T-cell (primary cell): ENCODE measurements around the gene FBXO44. TPM values are rescaled to one million over a fixed set of nuclear protein-coding genes. Genes with fewer than 3 reads are reported as not detected.

ENCODE experiments used
- ATAC-seq, 4 experiments: fragments of 200-7000 bp in 3 of 4; fragments of 150-1000 bp in 1 of 4; cut with Tn5 transposase; replicated peaks in 1 of 4; 1 replicate in 3 of 4; 2 replicates in 1 of 4; pipeline ENCODE4 v1.10.0; 2021; ENCODE audit warnings: moderate library complexity in 3 of 4, mild to moderate bottlenecking in 2 of 4, moderate number of reproducible peaks in 1 of 4
- CTCF ChIA-PET, 2 donors: fragments of 300-600 bp; sonication (Branson Sonifier 250); formaldehyde crosslinking; loops; one replicate each; lab custom pipeline; 2022; ENCODE audit warnings: antibody characterized with exemption in 2 of 2; lab: Charles Lee
- POLR2A ChIA-PET, 2 donors: fragments of 300-600 bp; sonication (Branson Sonifier 250); formaldehyde crosslinking; loops; one replicate each; lab custom pipeline; 2022; ENCODE audit warnings: antibody characterized with exemption in 2 of 2; lab: Charles Lee
- DNase-seq, 35 experiments: peaks; one replicate each; pipeline versions ENCODE4 v3.0.0 to v3.0.0-alpha.2; 2013 to 2023
- H3K27ac ChIP-seq: one replicate; pipeline ENCODE4 v1.5.1; 2013; ENCODE audit warnings: low read length
- H3K27me3 ChIP-seq, 2 experiments: replicated peaks in 1 of 2; 1 replicate in 1 of 2; 2 replicates in 1 of 2; pipeline versions ENCODE4 v1.6.1 to v1.7.0; 2013; ENCODE audit warnings: low read length in 1 of 2, mixed read lengths in 1 of 2; ENCODE audit not compliant: control insufficient read depth in 2 of 2, insufficient read depth in 2 of 2; ENCODE audit errors: extremely low read depth in 1 of 2
- H3K36me3 ChIP-seq, 2 donors: 1 replicate in 1 of 2; 2 replicates in 1 of 2; pipeline versions ENCODE4 v1.6.1 to v1.7.0; 2013; ENCODE audit warnings: low read length in 1 of 2; ENCODE audit not compliant: control insufficient read depth in 2 of 2, insufficient read depth in 1 of 2; ENCODE audit errors: extremely low read depth in 1 of 2
- H3K4me1 ChIP-seq, 2 experiments: 1 replicate in 1 of 2; 2 replicates in 1 of 2; pipeline versions ENCODE4 v1.6.1 to v1.7.0; 2013; ENCODE audit warnings: low read length in 2 of 2, mixed read lengths in 1 of 2; ENCODE audit not compliant: insufficient read depth in 2 of 2, control insufficient read depth in 1 of 2; ENCODE audit errors: extremely low read depth in 1 of 2
- H3K4me3 ChIP-seq, 2 donors: 1 replicate in 1 of 2; 2 replicates in 1 of 2; pipeline versions ENCODE4 v1.5.1 to v1.7.0; 2013; ENCODE audit warnings: mild to moderate bottlenecking in 2 of 2, low read length in 1 of 2, moderate library complexity in 1 of 2; ENCODE audit not compliant: control insufficient read depth in 1 of 2; ENCODE audit errors: extremely low read depth in 1 of 2
- H3K9me3 ChIP-seq: 2 replicates; pipeline ENCODE4 v1.7.0; 2013
- H3K27ac Mint-ChIP-seq, 2 donors: one replicate each; pipeline ENCODE4 v1.8.0; 2020 to 2021; ENCODE audit warnings: mild to moderate bottlenecking in 2 of 2, mixed read lengths in 2 of 2
- H3K27me3 Mint-ChIP-seq, 2 donors: one replicate each; pipeline ENCODE4 v1.8.0; 2021 to 2022; ENCODE audit warnings: mixed read lengths in 2 of 2
- H3K36me3 Mint-ChIP-seq: one replicate; pipeline ENCODE4 v1.8.0; 2021; ENCODE audit warnings: mixed read lengths
- H3K4me1 Mint-ChIP-seq, 3 donors: one replicate each; pipeline ENCODE4 v1.8.0; 2020 to 2022; ENCODE audit warnings: mixed read lengths in 3 of 3, mild to moderate bottlenecking in 1 of 3
- H3K4me3 Mint-ChIP-seq, 3 donors: one replicate each; pipeline ENCODE4 v1.8.0; 2020 to 2022; ENCODE audit warnings: mild to moderate bottlenecking in 3 of 3, mixed read lengths in 3 of 3, moderate library complexity in 3 of 3
- H3K9me3 Mint-ChIP-seq, 3 donors: one replicate each; pipeline ENCODE4 v1.8.0; 2020 to 2022; ENCODE audit warnings: mixed read lengths in 3 of 3
- WGBS: methylation state at CpG from one replicate; pipeline ENCODE4 v1.1.5; 2013; ENCODE audit warnings: missing lambda C conversion rate; ENCODE audit not compliant: insufficient coverage; 5-methylcytosine and 5-hydroxymethylcytosine counted together
- total RNA-seq, 35 experiments: library from RNA in 6 of 35; stranded (reverse) in 6 of 35; fragments of 120-200 nt in 1 of 35; gene quantifications; one replicate each; pipeline versions ENCODE4 v1.2.1 to v1.2.4 and lab custom pipeline; 2013 to 2026

FBXO44 gene
- total RNA-seq, 5 donors from 2014 or later (not counting 1 experiment from before 2014, with no cell fraction given), result 46.7 to 64.5 (median 54.3) TPM

GRCh38 chr1:11613347-11613746 lies 41.3 kb upstream of the FBXO44 start:
- Histone ChIP-seq H3K4me3 (no peak overlapping the region), H3K9me3 (no peaks in the 10 kb centered on the region), H3K4me1 (no peaks in the 10 kb centered on the region), H3K27ac (no peak overlapping the region), H3K27me3 (peaks cover 0 to 46% of the 10 kb centered on the region in 2 experiments), H3K36me3 (no peaks in the 10 kb centered on the region)
- DNase-seq (no peak), ATAC-seq (no peak)
- ChIA-PET CTCF (no interaction called here), POLR2A (no interaction called here)
- WGBS, result 64% methylated on average over 3 of the region's 5 CpGs
- Mint-ChIP-seq H3K4me1 (no peaks in the 10 kb centered on the region), H3K27ac (no peak overlapping the region), H3K4me3 (no peak overlapping the region), H3K36me3 (no peaks in the 10 kb centered on the region), H3K27me3 (peaks cover 5 to 23% of the 10 kb centered on the region in 2 donors), H3K9me3 (no peaks in the 10 kb centered on the region)

GRCh38 chr1:11615090-11615489 lies 39.6 kb upstream of the FBXO44 start:
- Mint-ChIP-seq H3K9me3 (no peaks in the 10 kb centered on the region), H3K27ac (no peak overlapping the region), H3K27me3 (peaks cover 5 to 29% of the 10 kb centered on the region in 2 donors), H3K4me3 (no peak overlapping the region), H3K4me1 (no peaks in the 10 kb centered on the region), H3K36me3 (no peaks in the 10 kb centered on the region)
- Histone ChIP-seq H3K4me3 (no peak overlapping the region), H3K9me3 (no peaks in the 10 kb centered on the region), H3K4me1 (no peaks in the 10 kb centered on the region), H3K27ac (no peak overlapping the region), H3K36me3 (no peaks in the 10 kb centered on the region), H3K27me3 (peaks cover 0 to 45% of the 10 kb centered on the region in 2 experiments)
- POLR2A ChIA-PET, result no interaction called here
- WGBS, result 71% methylated on average over 14 of the region's 16 CpGs
- DNase-seq (no peak), ATAC-seq (no peak)
- CTCF ChIA-PET, result no interaction called here

- ChIA-PET CTCF (no interaction called here), POLR2A (interaction anchor here in 1 of 2 donors (0.6 kb wide), 1 partner anchor 20 kb away, joined by 3 read pairs; no protein-coding TSS in a partner anchor)
- no peak for ATAC-seq
- no peak overlapping the region for H3K4me3 ChIP-seq
- H3K4me1 ChIP-seq, result no peaks in the 10 kb centered on the region
- H3K36me3 ChIP-seq, result no peaks in the 10 kb centered on the region
- H3K4me1 Mint-ChIP-seq, result no peaks in the 10 kb centered on the region
- H3K27me3 ChIP-seq, result peaks cover 0 to 45% of the 10 kb centered on the region in 2 experiments
- 65% methylated on average over 7 of the region's 7 CpGs for WGBS
- no peaks in the 10 kb centered on the region for H3K36me3 Mint-ChIP-seq
- no peak overlapping the region for H3K4me3 Mint-ChIP-seq
- no peak overlapping the region for H3K27ac Mint-ChIP-seq
- H3K27me3 Mint-ChIP-seq, result peaks cover 5 to 28% of the 10 kb centered on the region in 2 donors
- H3K9me3 ChIP-seq, result no peaks in the 10 kb centered on the region
- no peak overlapping the region for H3K27ac ChIP-seq
- DNase-seq, result no peak
- no peaks in the 10 kb centered on the region for H3K9me3 Mint-ChIP-seq
Measured at GRCh38 chr1:11616766-11617165, 37.9 kb upstream of the FBXO44 start.

GRCh38 chr1:11617314-11617713 lies 37.4 kb upstream of the FBXO44 start:
- ChIA-PET CTCF (no interaction called here), POLR2A (interaction anchor here in 1 of 2 donors (0.6 kb wide), 1 partner anchor 19 kb away, joined by 3 read pairs; no protein-coding TSS in a partner anchor)
- H3K27me3 ChIP-seq, result peaks cover 0 to 44% of the 10 kb centered on the region in 2 experiments
- no peak overlapping the region for H3K27ac Mint-ChIP-seq
- H3K9me3 ChIP-seq, result no peaks in the 10 kb centered on the region
- H3K4me3 ChIP-seq, result no peak overlapping the region
- no peaks in the 10 kb centered on the region for H3K9me3 Mint-ChIP-seq
- no peaks in the 10 kb centered on the region for H3K36me3 Mint-ChIP-seq
- H3K4me1 ChIP-seq, result no peaks in the 10 kb centered on the region
- H3K4me3 Mint-ChIP-seq, result no peak overlapping the region
- no peaks in the 10 kb centered on the region for H3K36me3 ChIP-seq
- H3K4me1 Mint-ChIP-seq, result no peaks in the 10 kb centered on the region
- ATAC-seq, result no peak
- peaks cover 5 to 32% of the 10 kb centered on the region in 2 donors for H3K27me3 Mint-ChIP-seq
- DNase-seq, result no peak
- 65% methylated on average over 6 of the region's 7 CpGs for WGBS
- no peak overlapping the region for H3K27ac ChIP-seq

GRCh38 chr1:11617741-11618140 lies 36.9 kb upstream of the FBXO44 start:
- no peaks in the 10 kb centered on the region for H3K9me3 Mint-ChIP-seq
- peaks cover 5 to 34% of the 10 kb centered on the region in 2 donors for H3K27me3 Mint-ChIP-seq
- Histone ChIP-seq H3K27ac (no peak overlapping the region), H3K36me3 (no peaks in the 10 kb centered on the region), H3K27me3 (peaks cover 0 to 48% of the 10 kb centered on the region in 2 experiments), H3K4me1 (no peaks in the 10 kb centered on the region), H3K9me3 (no peaks in the 10 kb centered on the region), H3K4me3 (no peak overlapping the region)
- no peaks in the 10 kb centered on the region for H3K36me3 Mint-ChIP-seq
- ATAC-seq (no peak), DNase-seq (no peak)
- no CpG with 5 or more reads among the region's 2 CpGs for WGBS
- CTCF ChIA-PET, result no interaction called here
- no peaks in the 10 kb centered on the region for H3K4me1 Mint-ChIP-seq
- POLR2A ChIA-PET, result no interaction called here
- no peak overlapping the region for H3K27ac Mint-ChIP-seq
- H3K4me3 Mint-ChIP-seq, result no peak overlapping the region

- peaks cover 8 to 32% of the 10 kb centered on the region in 2 donors for H3K27me3 Mint-ChIP-seq
- Histone ChIP-seq H3K36me3 (no peaks in the 10 kb centered on the region), H3K4me3 (no peak overlapping the region), H3K9me3 (no peaks in the 10 kb centered on the region), H3K4me1 (no peaks in the 10 kb centered on the region), H3K27me3 (peaks cover 0 to 59% of the 10 kb centered on the region in 2 experiments), H3K27ac (no peak overlapping the region)
- ChIA-PET POLR2A (no interaction called here), CTCF (no interaction called here)
- H3K4me3 Mint-ChIP-seq, result no peak overlapping the region
- ATAC-seq, result no peak
- WGBS, result 54% methylated on average over 12 of the region's 12 CpGs
- DNase-seq, result no peak
- H3K27ac Mint-ChIP-seq, result no peak overlapping the region
- H3K9me3 Mint-ChIP-seq, result no peaks in the 10 kb centered on the region
- H3K4me1 Mint-ChIP-seq, result no peaks in the 10 kb centered on the region
- no peaks in the 10 kb centered on the region for H3K36me3 Mint-ChIP-seq
Measured at GRCh38 chr1:11620405-11620804, 34.3 kb upstream of the FBXO44 start.
